DMS153 (cell line): Measurements from ENCODE around the gene CLDN8.

ENCODE experiments used
- DNase-seq: peaks from one replicate; lab custom pipeline; 2025; lab: John Stamatoyannopoulos, UW

CLDN8 gene

GRCh38 chr21:30200000-30200399 is 15.9 kb downstream of the CLDN8 start:
- no peak for DNase-seq

GRCh38 chr21:30194701-30195299 is 21.1 kb downstream of the CLDN8 start:
- DNase-seq: no peak

- DNase-seq: no peak
Observed at GRCh38 chr21:30193201-30193600, 22.7 kb downstream of the CLDN8 start.

GRCh38 chr21:30190554-30190953 is 25.3 kb downstream of the CLDN8 start:
- no peak for DNase-seq

- no peak for DNase-seq
Observed at GRCh38 chr21:30189773-30190172, 26.1 kb downstream of the CLDN8 start.

GRCh38 chr21:30186242-30186641 is 29.7 kb downstream of the CLDN8 start:
- DNase-seq: no peak

- DNase-seq: no peak
Observed at GRCh38 chr21:30168086-30168485, 47.8 kb downstream of the CLDN8 start.

GRCh38 chr21:30166705-30167104 is 49.2 kb downstream of the CLDN8 start, which contains the start of gene CLDN17:
CLDN17 (minus strand) TSS chr21:30166805; CDS start chr21:30166617, 188 bp downstream.
- no peak for DNase-seq

- no peak for DNase-seq
Observed at GRCh38 chr21:30166171-30166570, 49.7 kb downstream of the CLDN8 start.

GRCh38 chr21:30164796-30165195 is 51.1 kb downstream of the CLDN8 start:
- no peak for DNase-seq
